Measurements from ENCODE around the gene LIPE. TPM values are rescaled to one million over a fixed set of nuclear protein-coding genes. Genes with fewer than 3 reads are reported as not detected.

Gene LIPE
- total RNA-seq, 4 donors from 2014 or later = 9.5 to 26.0 TPM; not detected in 2

DNA sequence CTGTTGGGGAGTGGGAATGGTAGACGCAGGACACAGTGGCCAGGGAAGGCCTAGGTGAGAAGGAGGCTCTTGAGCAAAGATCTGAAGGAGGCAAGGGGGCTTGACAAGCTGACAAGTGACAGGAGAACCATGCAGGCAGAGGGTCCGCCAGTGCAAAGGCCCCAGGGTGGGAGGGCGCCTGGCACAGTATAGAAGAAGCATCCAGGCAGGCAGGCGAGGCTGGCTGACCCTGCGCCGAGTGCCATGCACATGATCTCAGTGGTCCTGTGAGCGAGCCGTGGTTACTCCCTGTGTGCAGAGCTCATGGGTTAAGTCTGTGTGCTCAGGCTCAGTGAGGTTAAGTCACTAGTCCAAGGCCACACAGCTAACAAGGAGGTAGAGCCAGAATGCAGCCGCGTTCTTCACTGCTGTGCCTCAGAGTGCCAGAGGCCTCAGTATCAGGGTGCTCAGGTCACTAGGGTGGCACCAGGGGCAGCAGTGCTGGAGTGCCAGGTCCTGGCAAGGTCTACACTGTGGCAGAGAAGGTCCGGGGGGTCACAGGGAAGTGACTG is 52.3 kb downstream of the LIPE start:
- H3K9me3 ChIP-seq = no peaks in the 10 kb centered on the region
- TF ChIP-seq POLR2A (IDR thresholded peaks at IDR 0.05) = no peak
- TF ChIP-seq, protein P1, sequence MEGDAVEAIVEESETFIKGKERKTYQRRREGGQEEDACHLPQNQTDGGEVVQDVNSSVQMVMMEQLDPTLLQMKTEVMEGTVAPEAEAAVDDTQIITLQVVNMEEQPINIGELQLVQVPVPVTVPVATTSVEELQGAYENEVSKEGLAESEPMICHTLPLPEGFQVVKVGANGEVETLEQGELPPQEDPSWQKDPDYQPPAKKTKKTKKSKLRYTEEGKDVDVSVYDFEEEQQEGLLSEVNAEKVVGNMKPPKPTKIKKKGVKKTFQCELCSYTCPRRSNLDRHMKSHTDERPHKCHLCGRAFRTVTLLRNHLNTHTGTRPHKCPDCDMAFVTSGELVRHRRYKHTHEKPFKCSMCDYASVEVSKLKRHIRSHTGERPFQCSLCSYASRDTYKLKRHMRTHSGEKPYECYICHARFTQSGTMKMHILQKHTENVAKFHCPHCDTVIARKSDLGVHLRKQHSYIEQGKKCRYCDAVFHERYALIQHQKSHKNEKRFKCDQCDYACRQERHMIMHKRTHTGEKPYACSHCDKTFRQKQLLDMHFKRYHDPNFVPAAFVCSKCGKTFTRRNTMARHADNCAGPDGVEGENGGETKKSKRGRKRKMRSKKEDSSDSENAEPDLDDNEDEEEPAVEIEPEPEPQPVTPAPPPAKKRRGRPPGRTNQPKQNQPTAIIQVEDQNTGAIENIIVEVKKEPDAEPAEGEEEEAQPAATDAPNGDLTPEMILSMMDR (IDR thresholded peaks at IDR 0.05) = no peak
- no peak overlapping the region for H3K27ac ChIP-seq
- H3K36me3 ChIP-seq = no peaks in the 10 kb centered on the region
- no peaks in the 10 kb centered on the region for H3K27me3 ChIP-seq
- H3K4me3 ChIP-seq = no peak overlapping the region
- no peak for DNase-seq
- no peaks in the 10 kb centered on the region for H3K4me1 ChIP-seq
- intact Hi-C loops (cut with DNase I; ENCODE audit: low total_unique reads) = no loop called here

DNA sequence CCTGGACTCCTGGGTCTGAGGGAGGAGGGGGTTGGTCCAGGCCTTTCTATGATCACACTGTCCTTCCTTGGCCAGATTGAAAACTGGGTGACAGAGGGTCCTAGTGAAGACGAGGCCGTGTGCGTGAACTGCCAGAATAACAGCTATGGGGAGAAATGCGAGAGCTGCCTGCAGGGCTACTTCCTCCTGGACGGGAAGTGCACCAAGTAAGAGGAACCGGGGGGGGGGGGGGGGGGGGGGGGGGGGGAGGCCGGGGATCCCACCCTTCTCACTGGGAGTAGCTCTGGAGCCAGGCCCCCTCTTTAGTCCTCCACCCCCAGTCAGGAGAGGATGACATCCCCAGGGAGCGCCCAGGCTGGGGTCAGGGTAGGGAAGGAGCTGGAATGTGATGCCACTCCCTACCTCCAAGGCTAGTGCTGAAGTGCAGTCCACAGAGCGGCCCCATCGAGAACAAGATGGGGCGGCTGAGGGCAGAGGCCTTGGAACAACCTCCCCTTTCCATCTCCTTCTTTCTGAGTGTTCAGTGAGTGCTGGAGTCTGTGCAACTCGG is 56.5 kb downstream of the LIPE start:
- intact Hi-C loops (cut with DNase I; ENCODE audit: low total_unique reads) = no loop called here
- no peaks in the 10 kb centered on the region for H3K36me3 ChIP-seq
- no peaks in the 10 kb centered on the region for H3K27me3 ChIP-seq
- H3K9me3 ChIP-seq = no peaks in the 10 kb centered on the region
- no peak for DNase-seq
- no peak overlapping the region for H3K4me3 ChIP-seq
- TF ChIP-seq POLR2A (IDR thresholded peaks at IDR 0.05) = no peak
- TF ChIP-seq, protein P1 (IDR thresholded peaks at IDR 0.05) = no peak
- H3K27ac ChIP-seq = no peak overlapping the region
- no peaks in the 10 kb centered on the region for H3K4me1 ChIP-seq

DNA sequence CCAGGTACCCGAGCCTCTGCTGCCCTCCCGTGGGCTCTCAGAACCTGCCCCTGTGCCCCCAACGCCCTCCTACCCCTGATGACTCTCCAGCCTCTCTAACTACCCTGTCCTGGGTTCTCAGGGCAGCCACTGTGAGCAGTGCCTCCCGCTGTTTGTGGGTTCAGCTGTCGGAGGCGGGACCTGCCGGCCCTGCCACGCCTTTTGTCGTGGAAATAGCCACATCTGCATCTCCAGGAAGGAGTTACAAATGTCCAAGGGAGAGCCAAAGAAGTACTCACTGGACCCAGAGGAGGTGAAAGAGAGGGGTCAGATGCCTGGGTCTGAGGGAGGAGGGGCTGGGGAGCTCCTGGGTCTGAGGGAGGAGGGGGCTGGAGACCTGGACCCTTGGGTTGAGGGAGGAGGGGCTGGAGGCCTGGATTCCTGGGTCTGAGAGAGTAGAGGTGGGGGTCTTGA is 57.1 kb downstream of the LIPE start:
- Histone ChIP-seq H3K4me3 (no peak overlapping the region), H3K4me1 (no peaks in the 10 kb centered on the region), H3K9me3 (no peaks in the 10 kb centered on the region), H3K36me3 (no peaks in the 10 kb centered on the region), H3K27me3 (no peaks in the 10 kb centered on the region), H3K27ac (no peak overlapping the region)
- intact Hi-C loops (cut with DNase I; ENCODE audit: low total_unique reads) = no loop called here
- no peak for DNase-seq
- TF ChIP-seq, protein P1 (IDR thresholded peaks at IDR 0.05) = no peak
- no peak for TF ChIP-seq POLR2A (IDR thresholded peaks at IDR 0.05)

DNA sequence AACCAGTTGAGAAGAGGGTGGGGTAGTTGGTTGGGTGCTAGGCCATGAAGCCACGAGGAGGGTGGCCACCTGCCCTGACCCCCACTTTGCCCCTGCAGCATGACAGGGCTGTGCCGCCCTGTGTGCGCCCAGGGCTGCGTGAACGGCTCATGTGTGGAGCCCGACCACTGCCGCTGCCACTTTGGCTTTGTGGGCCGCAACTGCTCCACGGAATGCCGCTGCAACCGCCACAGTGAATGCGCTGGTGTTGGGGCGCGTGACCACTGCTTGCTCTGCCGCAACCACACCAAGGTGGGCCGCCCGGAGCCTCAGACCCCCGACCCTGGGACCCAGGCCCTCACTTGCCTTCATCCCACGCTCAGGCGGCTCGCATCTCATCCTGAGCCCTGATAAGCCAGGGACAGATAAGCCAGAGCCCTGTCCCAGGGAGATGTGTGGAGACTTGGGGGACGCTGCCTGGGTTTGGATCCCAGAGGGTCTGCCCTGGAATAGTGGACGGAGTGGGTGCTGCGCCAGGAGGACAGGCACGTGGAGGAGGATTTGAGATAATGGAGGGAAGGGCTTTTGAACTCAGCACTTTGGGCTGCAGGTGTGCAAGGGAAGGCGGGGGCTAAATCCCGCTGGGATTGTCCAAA is 57.6 kb downstream of the LIPE start:
- intact Hi-C loops (cut with DNase I; ENCODE audit: low total_unique reads) = no loop called here
- TF ChIP-seq POLR2A (IDR thresholded peaks at IDR 0.05) = no peak
- TF ChIP-seq, protein P1 (IDR thresholded peaks at IDR 0.05) = no peak
- no peak for DNase-seq
- no peaks in the 10 kb centered on the region for H3K27me3 ChIP-seq
- H3K27ac ChIP-seq = no peak overlapping the region
- H3K36me3 ChIP-seq = no peaks in the 10 kb centered on the region
- no peaks in the 10 kb centered on the region for H3K9me3 ChIP-seq
- no peak overlapping the region for H3K4me3 ChIP-seq
- H3K4me1 ChIP-seq = no peaks in the 10 kb centered on the region

DNA sequence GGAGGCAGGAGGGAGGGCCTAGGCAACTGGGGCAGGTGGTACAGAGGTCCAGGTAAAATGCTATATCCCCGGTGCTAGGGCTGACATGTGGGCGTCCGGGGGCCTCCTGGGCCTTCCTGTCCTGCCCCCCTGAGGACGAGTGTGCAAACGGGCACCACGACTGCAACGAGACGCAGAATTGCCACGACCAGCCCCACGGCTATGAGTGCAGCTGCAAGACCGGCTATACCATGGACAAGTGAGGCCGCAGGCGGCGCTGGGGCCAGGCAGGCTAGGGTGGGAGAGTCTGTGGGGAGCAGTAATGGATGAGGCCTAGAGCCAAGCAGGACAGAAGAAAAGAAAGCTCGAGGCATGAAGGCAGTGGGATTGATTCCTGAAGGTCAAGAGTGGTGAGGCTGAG is 58.4 kb downstream of the LIPE start:
- no peak for TF ChIP-seq POLR2A (IDR thresholded peaks at IDR 0.05)
- TF ChIP-seq, protein P1 (IDR thresholded peaks at IDR 0.05) = no peak
- Histone ChIP-seq H3K36me3 (no peaks in the 10 kb centered on the region), H3K4me3 (no peak overlapping the region), H3K27ac (no peak overlapping the region), H3K4me1 (no peaks in the 10 kb centered on the region), H3K27me3 (no peaks in the 10 kb centered on the region), H3K9me3 (peaks cover 0 to 4% of the 10 kb centered on the region in 2 donors)
- intact Hi-C loops (cut with DNase I; ENCODE audit: low total_unique reads) = no loop called here
- no peak for DNase-seq

Measured in uterus (tissue), 4 donors.